A549 (cell line): Measurements from ENCODE around the gene CDKN1B. TPM values are rescaled to one million over a fixed set of nuclear protein-coding genes. Genes with fewer than 3 reads are reported as not detected.

Experiments
- ATAC-seq, 2 experiments: fragments of 200-7000 bp in 1 of 2; fragments of >200 bp in 1 of 2; cut with Nextera tagmentation in 1 of 2; cut with Tn5 transposase in 1 of 2; 3 replicates each; pipeline versions ENCODE4 v1.8.0 to v1.9.1; 2018 to 2020; ENCODE audit warnings: mild to moderate bottlenecking in 1 of 2, moderate library complexity in 1 of 2
- CTCF ChIA-PET: fragments of 300-600 bp; sonication (Branson Sonifier 250); formaldehyde crosslinking; extraction: SDS; loops from one replicate; lab custom pipeline; 2021; ENCODE audit warnings: antibody characterized with exemption, inconsistent platforms; lab: Yijun Ruan, JAX
- POLR2A ChIA-PET: fragments of 350-600 bp; formaldehyde crosslinking; extraction: SDS; loops from one replicate; lab custom pipeline; 2021; ENCODE audit warnings: antibody characterized with exemption, inconsistent platforms; lab: Yijun Ruan, JAX
- DNase-seq, 2 experiments: peaks; one replicate each; pipeline versions ENCODE4 v3.0.0 to v3.0.0-alpha.2; 2011 to 2016; ENCODE audit warnings: low read depth in 1 of 2, low spot score in 1 of 2
- FAIRE-seq: peaks from 2 replicates; lab custom pipeline; 2011; peaks lifted over from hg19 to GRCh38; lab: Jason Lieb, UNC
- H3K27ac ChIP-seq, 2 experiments: fragments of >200 bp; sonication (Bioruptor Twin); formaldehyde crosslinking; 3 replicates each; pipeline ENCODE4 v1.5.1; 2016 to 2017
- H3K4me1 ChIP-seq: fragments of >200 bp; sonication (Bioruptor Twin); formaldehyde crosslinking; 3 replicates; pipeline ENCODE4 v1.6.1; 2016
- H3K4me2 ChIP-seq: fragments of >200 bp; sonication (Bioruptor Twin); formaldehyde crosslinking; 3 replicates; pipeline ENCODE4 v1.6.1; 2016
- H3K4me3 ChIP-seq: fragments of >200 bp; sonication (Bioruptor Twin); formaldehyde crosslinking; 3 replicates; pipeline ENCODE4 v1.5.1; 2016
- H3K9me3 ChIP-seq: fragments of >200 bp; sonication (Bioruptor Twin); formaldehyde crosslinking; 3 replicates; pipeline ENCODE4 v1.6.1; 2016
- BHLHE40 ChIP-seq: IDR thresholded peaks from 2 replicates; pipeline ENCODE4 v1.6.1; 2012; ENCODE audit warnings: low read depth, low read length, inconsistent platforms
- CBX2 ChIP-seq: fragments of 200-600 bp; sonication (generic); IDR thresholded peaks from 2 replicates; pipeline ENCODE4 v1.6.1; 2016; ENCODE audit warnings: low read depth, mild to moderate bottlenecking, borderline replicate concordance
- ESRRA ChIP-seq: fragments of 150-350 bp; IDR thresholded peaks from 2 replicates; pipeline ENCODE4 v1.6.1; 2014; ENCODE audit warnings: mild to moderate bottlenecking, low read length, borderline replicate concordance
- FOSB ChIP-seq: fragments of 250-450 bp; sonication (Bioruptor Pico); IDR thresholded peaks from 2 replicates; pipeline ENCODE4 v1.5.0; 2020; ENCODE audit warnings: mild to moderate bottlenecking, moderate library complexity
- FOXS1 ChIP-seq: fragments of 250-450 bp; sonication (Bioruptor Pico); IDR thresholded peaks from 2 replicates; pipeline ENCODE4 v1.5.0; 2020; ENCODE audit warnings: mild to moderate bottlenecking, moderate library complexity
- HOXA7 ChIP-seq: fragments of 250-450 bp; sonication (Bioruptor Pico); IDR thresholded peaks from 2 replicates; pipeline ENCODE4 v1.5.0; 2020; ENCODE audit warnings: mild to moderate bottlenecking, moderate library complexity
- HOXB5 ChIP-seq: fragments of 250-450 bp; sonication (Bioruptor Pico); IDR thresholded peaks from 2 replicates; pipeline ENCODE4 v1.5.0; 2020; ENCODE audit warnings: mild to moderate bottlenecking, moderate library complexity
- JUNB ChIP-seq: fragments of >200 bp; sonication (Bioruptor Twin); formaldehyde crosslinking; IDR thresholded peaks from 2 replicates; pipeline ENCODE4 v1.6.1; 2016
- KDM1A ChIP-seq: fragments of 200-600 bp; sonication (generic); IDR thresholded peaks from 2 replicates; pipeline ENCODE4 v1.6.1; 2016; ENCODE audit warnings: low read depth, mild to moderate bottlenecking
- MAFK ChIP-seq: fragments of 450-650 bp; IDR thresholded peaks from 2 replicates; pipeline ENCODE4 v1.6.1; 2014; ENCODE audit not compliant: partially characterized antibody
- MAZ ChIP-seq: fragments of 150-350 bp; IDR thresholded peaks from 2 replicates; pipeline ENCODE4 v1.6.1; 2014; ENCODE audit warnings: antibody characterized with exemption, low read depth, low read length, borderline replicate concordance
- NPAS2 ChIP-seq: fragments of 250-450 bp; sonication (Bioruptor Pico); IDR thresholded peaks from 2 replicates; pipeline ENCODE4 v1.8.0; 2022; ENCODE audit warnings: mild to moderate bottlenecking, moderate library complexity, borderline replicate concordance
- NR3C1 ChIP-seq: fragments of >200 bp; sonication (Bioruptor Twin); formaldehyde crosslinking; IDR thresholded peaks from 3 replicates; pipeline ENCODE4 v1.6.1; 2017
- RARB ChIP-seq: fragments of 250-450 bp; sonication (Bioruptor Pico); IDR thresholded peaks from 2 replicates; pipeline ENCODE4 v1.8.0; 2021; ENCODE audit warnings: mild to moderate bottlenecking, moderate library complexity
- REST ChIP-seq: fragments of 200-600 bp; sonication (generic); IDR thresholded peaks from 2 replicates; pipeline ENCODE4 v1.6.1; 2016; ENCODE audit warnings: antibody characterized with exemption, mild to moderate bottlenecking, moderate library complexity
- RNF2 ChIP-seq: fragments of 200-600 bp; sonication (generic); IDR thresholded peaks from 2 replicates; pipeline ENCODE4 v1.6.1; 2016; ENCODE audit warnings: low read depth, mild to moderate bottlenecking, antibody characterized with exemption, moderate library complexity, borderline replicate concordance
- ZC3H11A ChIP-seq: fragments of 450-650 bp; IDR thresholded peaks from 2 replicates; pipeline ENCODE4 v1.6.1; 2014; ENCODE audit warnings: antibody characterized with exemption, mild to moderate bottlenecking
- ZFP36 ChIP-seq: fragments of 450-650 bp; IDR thresholded peaks from 2 replicates; pipeline ENCODE4 v1.6.1; 2014; ENCODE audit warnings: borderline replicate concordance; ENCODE audit not compliant: partially characterized antibody
- WGBS: methylation state at CpG from one replicate; pipeline ENCODE4 v1.1.6; 2017; ENCODE audit errors: missing lambda C conversion rate; 5-methylcytosine and 5-hydroxymethylcytosine counted together
- polyA plus RNA-seq, 4 experiments: library from polyadenylated mRNA; depleted of rRNA in 3 of 4; stranded (reverse); fragments of >200 nt; fragmentation: RNase III in 1 of 4; extraction: RNeasy Plus Mini Kit Qiagen cat#74134 plus additional on column Dnase treatment in 1 of 4; gene quantifications; 2 replicates in 3 of 4; 3 replicates in 1 of 4; pipeline ENCODE4 v1.2.3, GENCODE V29; 2011 to 2017
- small RNA-seq, 6 experiments: library from RNA; depleted of rRNA; stranded (forward); fragments of <200 nt; gene quantifications; one replicate each; pipeline ENCODE3, GENCODE V24; 2012
- TF ChIP-seq, protein P1 (sequence below): IDR thresholded peaks from 2 replicates; pipeline ENCODE4 v1.6.1; 2012
- TF ChIP-seq, protein P2 (sequence below): fragments of >200 bp; sonication (Bioruptor Twin); formaldehyde crosslinking; IDR thresholded peaks from 2 replicates; pipeline ENCODE4 v1.6.1; 2016

Gene CDKN1B
- polyA plus RNA-seq, 2 of the 4 experiments (the other 2 are of a cell fraction), result 20.3 to 26.8 TPM

DNA sequence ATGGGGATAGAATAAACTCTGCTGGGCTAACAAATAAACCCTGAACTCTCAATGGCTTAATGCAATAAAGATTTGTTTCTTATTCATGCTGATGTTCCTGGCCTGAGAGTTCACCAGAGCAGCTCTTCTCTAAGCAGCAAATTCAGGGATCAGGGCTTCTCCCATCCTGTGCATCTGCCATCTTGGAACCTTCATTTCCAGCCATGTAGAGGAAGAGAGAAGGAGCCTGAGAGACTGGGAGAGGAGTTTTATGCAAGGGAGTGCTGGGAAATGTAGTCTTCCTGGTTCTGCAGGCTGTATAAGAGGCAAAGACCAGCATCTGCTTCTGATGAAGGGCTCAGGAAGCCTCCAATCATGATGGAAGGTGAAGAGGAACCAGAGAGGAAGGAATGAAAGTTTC is 47.7 kb downstream of the CDKN1B start:
- Histone ChIP-seq H3K9me3 (peaks cover 6% of the 10 kb centered on the region; the same call in 2 of the 3 replicates), H3K4me2 (no peak overlapping the region), H3K27ac (no peak overlapping the region), H3K4me1 (no peaks in the 10 kb centered on the region), H3K4me3 (no peak overlapping the region)
- DNase-seq (no peak), ATAC-seq (no peak), FAIRE-seq (peak; percentile 7)
- ChIA-PET POLR2A (no interaction called here), CTCF (interaction anchor here (2.6 kb wide), 1 partner anchor 24 kb away, joined by 6 read pairs; no protein-coding TSS in a partner anchor)
- TF ChIP-seq MAFK, result no peak
- no peak for TF ChIP-seq REST
- no peak for TF ChIP-seq KDM1A
- TF ChIP-seq CBX2, result no peak
- no peak for TF ChIP-seq NPAS2 (CRISPR knock-in tag)
- TF ChIP-seq ESRRA, result no peak
- no peak for TF ChIP-seq FOXS1 (CRISPR knock-in tag)
- no peak for TF ChIP-seq ZFP36
- TF ChIP-seq MAZ, result no peak
- TF ChIP-seq NR3C1, result no peak
- no peak for TF ChIP-seq HOXA7 (CRISPR knock-in tag)
- TF ChIP-seq, protein P1, sequence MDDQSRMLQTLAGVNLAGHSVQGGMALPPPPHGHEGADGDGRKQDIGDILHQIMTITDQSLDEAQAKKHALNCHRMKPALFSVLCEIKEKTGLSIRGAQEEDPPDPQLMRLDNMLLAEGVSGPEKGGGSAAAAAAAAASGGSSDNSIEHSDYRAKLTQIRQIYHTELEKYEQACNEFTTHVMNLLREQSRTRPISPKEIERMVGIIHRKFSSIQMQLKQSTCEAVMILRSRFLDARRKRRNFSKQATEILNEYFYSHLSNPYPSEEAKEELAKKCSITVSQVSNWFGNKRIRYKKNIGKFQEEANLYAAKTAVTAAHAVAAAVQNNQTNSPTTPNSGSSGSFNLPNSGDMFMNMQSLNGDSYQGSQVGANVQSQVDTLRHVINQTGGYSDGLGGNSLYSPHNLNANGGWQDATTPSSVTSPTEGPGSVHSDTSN, result no peak

GRCh38 chr12:12770262-12770661 is 53.1 kb downstream of the CDKN1B start:
- ChIA-PET POLR2A (no interaction called here), CTCF (no interaction called here)
- Histone ChIP-seq H3K4me1 (no peaks in the 10 kb centered on the region), H3K27ac (no peak overlapping the region), H3K4me3 (no peak overlapping the region), H3K4me2 (no peak overlapping the region), H3K9me3 (peaks cover 11% of the 10 kb centered on the region)
- DNase-seq, result no peak
- FAIRE-seq, result no peak
- WGBS, result 55% methylated on average over 6 of the region's 6 CpGs
- ATAC-seq, result no peak
- TF ChIP-seq HOXA7 (CRISPR knock-in tag) (no peak), RARB (no peak), ZC3H11A (no peak), FOXS1 (CRISPR knock-in tag) (no peak), ESRRA (no peak), JUNB (no peak), RNF2 (no peak), KDM1A (no peak), HOXB5 (no peak), NR3C1 (no peak), BHLHE40 (no peak), FOSB (CRISPR knock-in tag) (no peak)
- TF ChIP-seq, protein P2, sequence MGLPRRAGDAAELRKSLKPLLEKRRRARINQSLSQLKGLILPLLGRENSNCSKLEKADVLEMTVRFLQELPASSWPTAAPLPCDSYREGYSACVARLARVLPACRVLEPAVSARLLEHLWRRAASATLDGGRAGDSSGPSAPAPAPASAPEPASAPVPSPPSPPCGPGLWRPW, result no peak
- TF ChIP-seq, protein P1, result no peak

Small RNA genes lying within 50 kb of the gene (small RNA-seq; reads per million reads assigned to genes)
- 0 reads per million in 6 experiments for gene MIR613

Other genes starting within 250 kb of the CDKN1B start
- 34.7 and 43.0 TPM in 2 replicates for gene DUSP16, start 154.5 kb upstream of the CDKN1B start, polyA plus RNA-seq (2011; rRNA removed)
- gene DUSP16, start 154.5 kb upstream of the CDKN1B start, polyA plus RNA-seq (2017; fragmentation: RNase III; extraction: RNeasy Plus Mini Kit Qiagen cat#74134 plus additional on column Dnase treatment), result 13.1 to 19.0 TPM (median 18.2 TPM) in 3 replicates
- 30.9 and 31.4 TPM in 2 replicates for gene CREBL2, start 105.5 kb upstream of the CDKN1B start, polyA plus RNA-seq (2011; rRNA removed)
- 21.9 to 24.3 TPM (median 23.9 TPM) in 3 replicates for gene CREBL2, start 105.5 kb upstream of the CDKN1B start, polyA plus RNA-seq (2017; fragmentation: RNase III; extraction: RNeasy Plus Mini Kit Qiagen cat#74134 plus additional on column Dnase treatment)
- gene GPR19, start 21.2 kb upstream of the CDKN1B start, polyA plus RNA-seq (2011; rRNA removed), result 2.6 and 2.7 TPM in 2 replicates
- gene GPR19, start 21.2 kb upstream of the CDKN1B start, polyA plus RNA-seq (2017; fragmentation: RNase III; extraction: RNeasy Plus Mini Kit Qiagen cat#74134 plus additional on column Dnase treatment), result 1.8 to 2.6 TPM (median 1.9 TPM) in 3 replicates
- gene APOLD1, start 68.3 kb downstream of the CDKN1B start, polyA plus RNA-seq (2011; rRNA removed), result 0.93 and 1.3 TPM in 2 replicates
- 0.42 to 0.46 TPM (median 0.44 TPM) in 3 replicates for gene APOLD1, start 68.3 kb downstream of the CDKN1B start, polyA plus RNA-seq (2017; fragmentation: RNase III; extraction: RNeasy Plus Mini Kit Qiagen cat#74134 plus additional on column Dnase treatment)
- 118 and 144 TPM in 2 replicates for gene DDX47, start 96.0 kb downstream of the CDKN1B start, polyA plus RNA-seq (2011; rRNA removed)
- 81.6 to 87.3 TPM (median 83.8 TPM) in 3 replicates for gene DDX47, start 96.0 kb downstream of the CDKN1B start, polyA plus RNA-seq (2017; fragmentation: RNase III; extraction: RNeasy Plus Mini Kit Qiagen cat#74134 plus additional on column Dnase treatment)
- gene GPRC5A, start 174.2 kb downstream of the CDKN1B start, polyA plus RNA-seq (2011; rRNA removed), result 296 and 321 TPM in 2 replicates
- 173 to 207 TPM (median 197 TPM) in 3 replicates for gene GPRC5A, start 174.2 kb downstream of the CDKN1B start, polyA plus RNA-seq (2017; fragmentation: RNase III; extraction: RNeasy Plus Mini Kit Qiagen cat#74134 plus additional on column Dnase treatment)
- gene GPRC5D, start 234.8 kb downstream of the CDKN1B start, polyA plus RNA-seq (2011; rRNA removed), result not detected in 2 replicates
- not detected in 3 replicates for gene GPRC5D, start 234.8 kb downstream of the CDKN1B start, polyA plus RNA-seq (2017; fragmentation: RNase III; extraction: RNeasy Plus Mini Kit Qiagen cat#74134 plus additional on column Dnase treatment)